GM10248 (cell line): ENCODE data around the gene PARP11.

ENCODE experiments used
- CTCF ChIA-PET: fragments of 300-600 bp; sonication (Branson Sonifier 250); formaldehyde crosslinking; extraction: SDS; loops from one replicate; lab custom pipeline; 2021; ENCODE audit warnings: antibody characterized with exemption; lab: Yijun Ruan, JAX
- POLR2A ChIA-PET: fragments of 350-650 bp; sonication (Branson Sonifier 250); formaldehyde crosslinking; extraction: SDS; loops from one replicate; lab custom pipeline; 2020; ENCODE audit warnings: antibody characterized with exemption; lab: Yijun Ruan, JAX
- DNase-seq: peaks from one replicate; pipeline ENCODE4 v3.0.0; 2012; ENCODE audit errors: extremely low spot score
- CTCF ChIP-seq: IDR thresholded peaks from 2 replicates; pipeline ENCODE4 v1.5.1; 2012; ENCODE audit warnings: mild to moderate bottlenecking, low read depth; ENCODE audit errors: extremely low read depth, missing control alignments, control extremely low read depth

PARP11 gene

DNA sequence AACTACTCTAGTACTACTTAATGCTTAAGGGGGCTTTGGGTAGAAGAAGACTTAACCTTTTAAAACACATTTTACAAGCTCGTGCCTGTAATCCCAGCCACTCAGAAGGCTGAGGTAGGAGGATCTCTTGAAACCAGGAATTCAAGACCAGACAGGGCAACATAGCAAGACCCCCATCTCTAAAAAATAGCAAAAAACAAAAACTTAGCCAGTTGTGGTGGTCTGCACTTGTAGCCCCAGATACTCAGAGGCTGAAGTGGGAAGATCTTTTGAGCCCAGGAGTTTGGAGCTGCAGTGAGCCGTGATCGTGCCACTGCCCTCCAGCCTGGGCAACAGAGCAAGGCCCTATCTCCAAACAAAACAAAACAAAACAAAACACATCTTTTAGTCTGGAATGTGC lies 39.7 kb upstream of the PARP11 start:
- no peak for TF ChIP-seq CTCF
- ChIA-PET CTCF (interaction anchor here (1.2 to 1.6 kb wide), 2 partner anchors 14 to 27 kb away, joined by 3 read pairs; no protein-coding TSS in a partner anchor), POLR2A (no interaction called here)
- DNase-seq, result no peak

DNA sequence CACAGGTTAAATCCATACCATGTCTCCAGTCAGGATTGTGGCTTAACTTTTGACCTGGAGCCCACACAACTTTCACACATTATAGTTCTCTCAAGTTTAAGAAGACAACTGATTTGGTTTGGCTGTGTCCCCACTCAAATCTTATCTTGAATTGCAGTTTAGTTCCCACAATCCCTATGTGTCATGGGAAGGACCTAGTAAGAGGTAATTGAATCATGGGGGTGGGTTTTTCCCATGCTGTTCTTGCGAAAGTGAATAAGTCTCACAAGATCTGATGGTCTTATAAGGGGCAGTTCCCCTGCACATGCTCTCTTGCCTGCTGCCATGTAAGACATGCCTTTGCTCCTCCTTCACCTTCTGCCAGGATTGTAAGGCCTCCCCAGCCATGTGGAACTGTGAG lies 38.2 kb upstream of the PARP11 start:
- no peak for TF ChIP-seq CTCF
- ChIA-PET POLR2A (no interaction called here), CTCF (interaction anchor here (1.0 kb wide), 2 partner anchors 20 to 25 kb away, joined by 3 read pairs; no protein-coding TSS in a partner anchor)
- DNase-seq, result no peak

DNA sequence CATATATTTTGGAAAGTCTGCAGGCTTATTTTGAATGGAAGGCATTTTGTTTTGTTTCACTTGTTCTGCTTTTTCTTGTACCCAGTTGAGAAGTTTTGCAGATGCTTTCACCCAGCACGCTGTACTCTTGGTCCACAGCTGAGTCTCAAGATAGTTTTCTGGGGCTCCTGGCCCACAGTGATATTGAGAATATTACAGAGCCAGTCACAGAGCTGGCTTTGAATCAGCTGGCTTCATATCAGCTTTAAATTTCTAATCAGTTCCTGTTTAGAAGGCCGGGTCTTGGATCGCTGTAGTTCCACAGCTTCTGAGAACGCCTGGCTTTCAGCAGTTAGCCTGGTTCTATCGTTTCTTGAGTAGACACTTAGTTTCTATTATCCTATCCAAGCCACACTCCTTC lies 32.5 kb upstream of the PARP11 start:
- no peak for TF ChIP-seq CTCF
- no peak for DNase-seq
- POLR2A ChIA-PET, result no interaction called here
- CTCF ChIA-PET, result interaction anchor here (1.1 kb wide), 1 partner anchor 9 kb away, joined by 3 read pairs; no protein-coding TSS in a partner anchor

- CTCF ChIA-PET, result interaction anchor here (1.1 to 1.7 kb wide), 2 partner anchors 9 to 372 kb away, joined by 3 to 4 read pairs; no protein-coding TSS in a partner anchor
- no peak for DNase-seq
- no peak for TF ChIP-seq CTCF
- POLR2A ChIA-PET, result no interaction called here
Observed at GRCh38 chr12:3904999-3905398, 31.8 kb upstream of the PARP11 start.

- DNase-seq, result no peak
- ChIA-PET POLR2A (no interaction called here), CTCF (no interaction called here)
- no peak for TF ChIP-seq CTCF
Observed at GRCh38 chr12:3902921-3903320, 29.7 kb upstream of the PARP11 start.

GRCh38 chr12:3901116-3901515 lies 27.9 kb upstream of the PARP11 start:
- ChIA-PET CTCF (no interaction called here), POLR2A (no interaction called here)
- DNase-seq, result no peak
- TF ChIP-seq CTCF, result no peak

DNA sequence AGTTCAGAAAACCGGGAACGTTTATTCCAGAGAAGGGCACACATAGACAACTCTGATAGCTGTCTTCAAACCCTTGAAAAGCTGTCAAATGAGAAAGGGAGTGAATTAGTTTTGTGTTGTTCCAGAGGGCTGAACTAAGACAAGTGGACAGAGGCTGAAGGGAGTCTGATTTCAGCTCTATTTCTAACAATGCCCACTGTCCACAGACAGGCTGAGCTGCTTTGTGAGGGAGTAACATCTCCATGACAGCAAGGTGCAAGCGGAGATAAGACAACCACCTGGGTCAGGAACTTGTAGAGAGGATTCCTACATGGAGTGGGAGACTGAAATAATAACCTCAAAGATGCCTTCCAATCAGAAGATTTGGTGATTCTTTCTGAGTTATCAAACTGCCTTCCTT lies 25.6 kb upstream of the PARP11 start:
- POLR2A ChIA-PET, result no interaction called here
- no peak for TF ChIP-seq CTCF
- CTCF ChIA-PET, result interaction anchor here (0.7 to 3.8 kb wide), 4 partner anchors 10 to 378 kb away, joined by 3 to 26 read pairs (median 4); no protein-coding TSS in a partner anchor
- no peak for DNase-seq
